ENCODE measurements around the gene CLEC2L.

CLEC2L gene

GRCh38 chr7:139571651-139572050 lies 48.2 kb downstream of the CLEC2L start:
- Histone ChIP-seq H3K4me3 (no peak overlapping the region), H3K27ac (no peak overlapping the region)

GRCh38 chr7:139572071-139572470 lies 48.6 kb downstream of the CLEC2L start:
- Histone ChIP-seq H3K4me3 (no peak overlapping the region), H3K27ac (no peak overlapping the region)

- no peak overlapping the region for H3K4me3 ChIP-seq
- no peak overlapping the region for H3K27ac ChIP-seq
Measured at GRCh38 chr7:139572704-139573385, 49.4 kb downstream of the CLEC2L start.

- Histone ChIP-seq H3K4me3 (no peak overlapping the region), H3K27ac (no peak overlapping the region)
Measured at GRCh38 chr7:139573871-139574270, 50.4 kb downstream of the CLEC2L start.

GRCh38 chr7:139574618-139575337 lies 51.3 kb downstream of the CLEC2L start:
- H3K4me3 ChIP-seq = no peak overlapping the region

GRCh38 chr7:139575338-139575680 lies 51.8 kb downstream of the CLEC2L start:
- Histone ChIP-seq H3K27ac (no peak overlapping the region), H3K4me3 (no peak overlapping the region)

More at GRCh38 chr7:139574618-139575337, 51.3 kb downstream of the CLEC2L start:
- no peak overlapping the region for H3K27ac ChIP-seq

GRCh38 chr7:139576179-139576973 lies 52.9 kb downstream of the CLEC2L start:
- H3K4me3 ChIP-seq = no peak overlapping the region
- H3K27ac ChIP-seq = no peak overlapping the region

- Histone ChIP-seq H3K27ac (no peak overlapping the region), H3K4me3 (no peak overlapping the region)
Measured at GRCh38 chr7:139580435-139580834, 57.0 kb downstream of the CLEC2L start.

GRCh38 chr7:139582130-139582650 lies 58.7 kb downstream of the CLEC2L start:
- H3K27ac ChIP-seq = no peak overlapping the region
- no peak overlapping the region for H3K4me3 ChIP-seq

- Histone ChIP-seq H3K27ac (no peak overlapping the region), H3K4me3 (no peak overlapping the region)
Measured at GRCh38 chr7:139582671-139583155, 59.2 kb downstream of the CLEC2L start.

- Histone ChIP-seq H3K27ac (no peak overlapping the region), H3K4me3 (no peak overlapping the region)
Measured at GRCh38 chr7:139583826-139584553, 60.5 kb downstream of the CLEC2L start.

GRCh38 chr7:139585042-139585441 lies 61.6 kb downstream of the CLEC2L start:
- Histone ChIP-seq H3K4me3 (no peak overlapping the region), H3K27ac (no peak overlapping the region)

GRCh38 chr7:139586286-139586685 lies 62.8 kb downstream of the CLEC2L start:
- no peak overlapping the region for H3K27ac ChIP-seq
- H3K4me3 ChIP-seq = no peak overlapping the region

GRCh38 chr7:139587535-139587934 lies 64.0 kb downstream of the CLEC2L start:
- Histone ChIP-seq H3K4me3 (no peak overlapping the region), H3K27ac (no peak overlapping the region)

GRCh38 chr7:139588632-139589031 lies 65.1 kb downstream of the CLEC2L start:
- H3K27ac ChIP-seq = no peak overlapping the region

GRCh38 chr7:139589474-139589873 lies 66.0 kb downstream of the CLEC2L start:
- Histone ChIP-seq H3K27ac (no peak overlapping the region), H3K4me3 (no peak overlapping the region)

More at GRCh38 chr7:139588632-139589031, 65.1 kb downstream of the CLEC2L start:
- H3K4me3 ChIP-seq = no peak overlapping the region

GRCh38 chr7:139591550-139592195 lies 68.2 kb downstream of the CLEC2L start:
- Histone ChIP-seq H3K4me3 (no peak overlapping the region), H3K27ac (no peak overlapping the region)

- no peak overlapping the region for H3K4me3 ChIP-seq
- H3K27ac ChIP-seq = no peak overlapping the region
Measured at GRCh38 chr7:139592801-139593461, 69.4 kb downstream of the CLEC2L start.

GRCh38 chr7:139594090-139594489 lies 70.6 kb downstream of the CLEC2L start:
- Histone ChIP-seq H3K27ac (no peak overlapping the region), H3K4me3 (no peak overlapping the region)
